Measurements from ENCODE around the gene ABCG4.

The ABCG4 gene

GRCh38 chr11:119204066-119204465 lies 55.2 kb downstream of the ABCG4 start:
- peaks cover 7% of the 10 kb centered on the region for H3K4me1 ChIP-seq
- TF ChIP-seq CTCF (IDR thresholded peaks at IDR 0.05; ENCODE audit: low read depth, low read length), result no peak
- no peaks in the 10 kb centered on the region for H3K27me3 ChIP-seq
- H3K9me3 ChIP-seq, result no peaks in the 10 kb centered on the region
- DNase-seq, result no peak
- no peaks in the 10 kb centered on the region for H3K36me3 ChIP-seq
- no peak overlapping the region for H3K4me3 ChIP-seq (ENCODE audit: low read depth, low read length)

DNA sequence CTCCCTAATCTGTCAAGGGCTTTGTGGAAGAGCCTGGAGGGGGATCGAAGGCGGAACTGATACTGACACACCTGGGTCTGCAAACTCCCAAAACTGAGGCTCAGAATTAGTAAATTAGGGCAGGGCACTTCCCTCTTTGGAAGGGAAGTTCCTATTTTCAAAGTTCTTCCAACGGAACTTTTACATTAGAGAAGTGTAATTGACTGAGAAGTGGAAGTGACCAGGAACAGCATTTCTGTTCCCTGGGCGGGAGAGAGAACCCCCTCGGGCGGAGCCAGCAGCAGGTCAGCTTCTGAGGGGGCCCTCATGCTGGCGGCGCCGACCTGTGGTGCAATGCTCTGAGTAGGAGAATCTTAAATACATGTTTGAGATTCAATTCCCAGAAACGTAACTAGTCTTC lies 56.2 kb downstream of the ABCG4 start:
- H3K9me3 ChIP-seq, result no peaks in the 10 kb centered on the region
- no peak for DNase-seq
- TF ChIP-seq CTCF (IDR thresholded peaks at IDR 0.05; ENCODE audit: low read depth, low read length), result no peak
- no peaks in the 10 kb centered on the region for H3K36me3 ChIP-seq
- H3K27me3 ChIP-seq, result no peaks in the 10 kb centered on the region
- H3K4me1 ChIP-seq, result peaks cover 7% of the 10 kb centered on the region
- H3K4me3 ChIP-seq (ENCODE audit: low read depth, low read length), result peak overlapping the region; percentile 90; the same call in 1 of the 2 replicates

GRCh38 chr11:119205574-119206510 lies 57.0 kb downstream of the ABCG4 start, which contains the start of gene CBL:
TSS of gene CBL (plus strand) at chr11:119206339. CDS start at chr11:119206418, 79 bp downstream.
- TF ChIP-seq CTCF (IDR thresholded peaks at IDR 0.05; ENCODE audit: low read depth, low read length), result peak; percentile 79
- no peaks in the 10 kb centered on the region for H3K9me3 ChIP-seq
- H3K36me3 ChIP-seq, result no peaks in the 10 kb centered on the region
- no peaks in the 10 kb centered on the region for H3K27me3 ChIP-seq
- peaks cover 7% of the 10 kb centered on the region for H3K4me1 ChIP-seq
- DNase-seq, result peak; percentile 95
- H3K4me3 ChIP-seq (ENCODE audit: low read depth, low read length), result peak within 1 kb of the TSS; percentile 90

- no peak for TF ChIP-seq CTCF (IDR thresholded peaks at IDR 0.05; ENCODE audit: low read depth, low read length)
- H3K4me1 ChIP-seq, result peaks cover 7% of the 10 kb centered on the region
- no peaks in the 10 kb centered on the region for H3K9me3 ChIP-seq
- no peaks in the 10 kb centered on the region for H3K36me3 ChIP-seq
- peak overlapping the region; percentile 90 for H3K4me3 ChIP-seq (ENCODE audit: low read depth, low read length)
- peak; percentile 60 for DNase-seq
- H3K27me3 ChIP-seq, result no peaks in the 10 kb centered on the region
Measured at GRCh38 chr11:119206511-119207414, 57.9 kb downstream of the ABCG4 start.

DNA sequence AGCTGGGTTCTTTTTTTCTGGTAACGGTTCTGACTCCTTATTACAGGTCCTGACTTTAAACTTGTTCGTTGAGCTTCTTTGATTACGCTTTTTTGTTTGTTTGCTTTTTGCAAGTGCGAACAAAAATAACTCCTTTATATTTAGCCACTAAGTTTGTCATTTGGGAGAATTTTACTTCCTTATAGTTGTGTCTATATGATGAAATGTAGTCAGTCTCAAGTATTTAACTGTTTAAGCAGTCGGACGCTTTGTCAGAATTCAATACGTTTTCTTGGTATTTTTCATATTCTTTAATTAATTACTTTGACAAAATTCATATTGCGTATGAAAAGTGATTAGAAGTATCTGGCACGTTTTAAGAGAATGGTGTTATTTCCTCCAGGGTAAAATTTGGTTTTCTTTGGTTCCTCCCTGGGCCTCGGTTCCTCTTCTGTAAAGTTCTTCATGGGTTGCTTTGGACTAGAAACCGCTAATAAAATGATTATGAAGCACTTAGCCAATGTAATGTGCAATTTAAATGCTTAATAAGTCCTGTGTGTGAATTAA lies 58.6 kb downstream of the ABCG4 start:
- no peaks in the 10 kb centered on the region for H3K36me3 ChIP-seq
- peaks cover 7% of the 10 kb centered on the region for H3K4me1 ChIP-seq
- no peak for TF ChIP-seq CTCF (IDR thresholded peaks at IDR 0.05; ENCODE audit: low read depth, low read length)
- H3K9me3 ChIP-seq, result no peaks in the 10 kb centered on the region
- H3K27me3 ChIP-seq, result no peaks in the 10 kb centered on the region
- H3K4me3 ChIP-seq (ENCODE audit: low read depth, low read length), result peak overlapping the region; percentile 90
- DNase-seq, result no peak
